ENCODE data around the gene ANKS6. TPM values are rescaled to one million over a fixed set of nuclear protein-coding genes. Genes with fewer than 3 reads are reported as not detected.
A peak's percentile ranks its signal among the peaks of the same experiment; 100 is the strongest.

Gene ANKS6
- total RNA-seq, 1 donor: 12.1 TPM

DNA sequence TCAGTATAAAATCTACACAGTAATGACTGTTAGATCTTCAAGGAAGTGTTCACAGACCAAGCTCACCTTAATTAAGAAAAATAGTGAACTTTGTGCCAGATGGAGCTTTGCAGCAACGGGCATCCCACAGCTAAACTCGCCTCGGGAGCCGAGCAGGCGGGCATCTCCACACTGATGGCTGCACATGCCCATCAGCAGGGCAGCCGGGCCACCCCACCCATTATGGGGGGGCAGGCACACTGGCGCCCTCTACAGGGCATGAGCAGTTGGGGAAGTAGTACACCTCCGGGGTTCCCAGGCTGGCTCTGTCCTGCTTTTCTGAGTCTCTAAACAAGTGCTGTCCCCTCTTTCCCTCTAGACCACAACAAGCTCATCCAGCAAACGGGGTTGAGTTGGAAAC, 21.6 kb downstream of the ANKS6 start:
- peak in 2 of 3 donors; percentile 39 to 47 for DNase-seq (ENCODE audit: low read depth in 2 of 3, low spot score in 2 of 3)

DNA sequence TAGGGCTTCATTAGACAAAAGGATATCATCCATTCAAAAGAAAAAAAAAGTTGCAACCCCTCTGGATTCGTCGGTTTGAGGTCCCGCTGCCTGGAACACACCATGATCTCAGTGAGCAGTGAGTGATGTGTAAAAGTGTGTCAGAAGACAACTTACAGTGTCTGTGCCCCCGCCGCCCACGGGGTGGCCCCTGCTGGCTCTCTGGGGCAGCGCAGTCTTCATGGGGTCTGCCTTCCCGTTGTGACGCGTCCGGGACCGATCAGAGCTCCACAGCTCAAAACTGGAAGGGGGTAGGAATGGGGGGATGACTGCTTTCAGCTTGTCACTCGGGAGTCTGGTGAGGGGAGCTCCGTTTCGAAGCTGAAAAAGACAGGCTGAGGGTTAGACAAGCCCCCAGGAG, 22.6 kb downstream of the ANKS6 start:
- no peak for DNase-seq (ENCODE audit: low read depth in 2 of 3, low spot score in 2 of 3)

DNA sequence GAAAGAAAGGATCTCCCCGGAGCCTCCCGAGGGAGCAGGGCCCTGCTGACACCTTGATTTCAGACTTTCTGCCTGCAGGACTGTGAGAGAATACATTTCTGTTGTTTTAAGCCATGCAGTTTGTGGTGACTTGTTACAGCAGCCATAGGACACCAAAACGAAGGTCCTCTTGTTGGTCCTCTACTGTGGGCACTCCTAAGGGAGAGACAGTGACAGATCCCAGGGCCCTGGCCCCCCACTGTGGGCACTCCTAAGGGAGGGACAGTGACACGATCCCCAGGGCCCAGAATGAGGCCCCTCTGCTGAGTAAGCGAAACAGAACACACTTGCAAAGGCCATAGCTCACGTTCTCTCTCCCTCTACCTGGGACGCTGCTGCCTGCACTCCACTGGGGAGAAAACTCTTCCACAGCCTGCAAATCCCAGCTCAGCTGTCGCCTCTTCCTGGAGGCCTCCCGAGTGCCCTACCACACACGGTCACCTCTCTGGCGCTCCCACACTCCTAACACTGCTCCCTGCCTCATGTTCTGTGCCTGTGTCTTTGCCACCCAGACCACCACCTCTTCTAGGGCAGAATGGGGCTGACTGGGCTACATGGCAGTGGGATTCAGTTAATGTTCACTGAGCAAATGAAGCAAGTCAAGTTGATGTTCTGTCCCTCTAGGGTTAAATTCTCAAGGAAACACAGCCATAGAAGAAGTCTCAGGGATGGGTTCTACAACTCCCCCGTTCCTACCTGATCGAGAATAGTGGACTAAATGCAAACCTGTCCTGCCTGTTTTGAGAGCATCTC, 23.8 kb downstream of the ANKS6 start:
- DNase-seq (ENCODE audit: low read depth in 2 of 3, low spot score in 2 of 3): no peak

DNA sequence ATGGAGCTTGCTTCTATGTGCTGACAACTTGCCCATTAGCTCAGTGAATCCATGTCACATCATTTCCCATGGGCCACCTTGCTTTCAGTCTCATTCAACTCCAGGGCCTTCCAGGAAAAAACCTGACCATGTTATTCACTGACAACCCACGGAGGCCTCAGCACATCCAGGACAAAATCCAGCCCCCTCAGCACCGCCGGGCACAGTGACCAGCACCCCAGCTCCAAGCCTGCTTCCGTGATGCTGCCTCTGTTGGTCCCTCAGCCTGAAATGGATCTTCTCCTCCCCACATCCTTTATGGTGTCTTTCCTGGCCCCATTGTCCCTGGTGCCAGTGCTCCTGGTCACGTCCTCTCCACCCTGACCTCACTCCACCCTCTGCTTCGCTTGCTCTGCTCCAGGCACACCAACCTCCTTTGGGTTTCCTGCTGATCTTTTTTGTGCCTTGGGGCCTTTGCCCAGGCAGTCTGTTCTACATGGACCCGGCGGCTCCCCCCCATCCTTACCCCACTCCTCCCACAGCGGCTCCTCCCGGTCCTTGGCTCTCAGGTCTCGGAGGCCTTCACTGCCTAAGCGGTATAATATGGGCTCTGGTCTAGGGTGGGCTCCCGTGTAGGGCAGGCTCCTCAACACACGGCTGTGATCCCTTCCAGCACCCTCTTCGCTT, 25.0 kb downstream of the ANKS6 start:
- DNase-seq (ENCODE audit: low read depth in 2 of 3, low spot score in 2 of 3): no peak

DNA sequence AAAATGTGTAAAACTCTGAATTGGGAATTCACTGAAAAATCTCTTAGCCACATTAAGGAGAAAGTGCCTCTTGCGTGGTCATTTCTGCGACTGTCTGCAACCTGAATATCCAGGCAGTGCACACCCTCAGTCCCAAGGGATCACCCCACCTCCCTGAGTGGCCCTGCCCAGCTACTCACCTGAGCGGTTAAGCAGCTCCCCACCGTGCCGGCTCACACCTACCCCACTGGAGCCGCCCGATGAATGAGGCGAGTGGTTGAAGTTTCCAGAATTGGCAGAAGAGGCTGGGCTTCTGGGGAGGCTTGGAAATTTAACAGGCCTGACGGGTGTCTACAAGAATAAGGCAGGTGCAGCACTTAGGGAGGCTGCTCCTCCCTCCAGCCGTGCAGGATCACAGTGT, 25.6 kb downstream of the ANKS6 start:
- DNase-seq (ENCODE audit: low read depth in 2 of 3, low spot score in 2 of 3): no peak

DNA sequence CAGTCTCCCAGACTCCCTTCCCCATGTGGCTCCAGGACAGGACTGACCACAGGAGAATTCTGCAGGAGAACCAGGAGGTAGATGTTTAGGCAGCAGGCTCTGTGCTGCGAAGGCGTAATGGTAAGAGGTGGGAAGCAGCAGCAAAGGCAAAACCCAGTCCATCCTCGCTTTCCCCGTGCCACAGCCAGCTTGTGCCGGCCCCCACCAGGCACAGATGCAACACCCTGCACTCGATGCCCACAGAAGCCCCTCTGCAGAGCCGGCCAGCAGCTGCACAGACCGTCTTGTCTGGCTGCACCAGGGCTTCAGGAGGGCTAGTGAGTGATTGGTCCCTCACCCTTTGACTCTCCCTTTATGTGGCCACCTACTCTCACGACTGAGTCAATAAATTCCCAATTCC, 28.0 kb downstream of the ANKS6 start:
- DNase-seq (ENCODE audit: low read depth in 2 of 3, low spot score in 2 of 3): no peak

DNA sequence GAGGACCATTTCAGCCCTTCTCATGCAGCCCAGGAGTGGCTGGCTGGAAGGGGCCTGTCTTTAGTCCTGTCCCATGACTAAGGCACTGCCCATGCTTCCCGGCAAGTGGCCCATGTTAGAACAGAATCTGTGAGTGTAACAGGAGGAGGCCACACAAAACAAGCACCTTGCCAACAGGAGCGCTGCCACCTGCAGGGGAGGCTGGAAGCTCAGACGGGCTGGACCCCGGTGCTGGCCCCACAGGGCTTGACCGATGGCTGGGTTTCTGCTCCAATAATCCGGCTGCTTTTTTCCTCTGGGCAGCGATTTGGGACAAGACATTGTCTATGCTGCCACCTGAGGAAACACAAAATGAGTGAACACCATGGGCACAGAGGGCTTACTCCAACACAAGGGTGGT, 28.4 kb downstream of the ANKS6 start:
- DNase-seq (ENCODE audit: low read depth in 2 of 3, low spot score in 2 of 3): no peak

DNA sequence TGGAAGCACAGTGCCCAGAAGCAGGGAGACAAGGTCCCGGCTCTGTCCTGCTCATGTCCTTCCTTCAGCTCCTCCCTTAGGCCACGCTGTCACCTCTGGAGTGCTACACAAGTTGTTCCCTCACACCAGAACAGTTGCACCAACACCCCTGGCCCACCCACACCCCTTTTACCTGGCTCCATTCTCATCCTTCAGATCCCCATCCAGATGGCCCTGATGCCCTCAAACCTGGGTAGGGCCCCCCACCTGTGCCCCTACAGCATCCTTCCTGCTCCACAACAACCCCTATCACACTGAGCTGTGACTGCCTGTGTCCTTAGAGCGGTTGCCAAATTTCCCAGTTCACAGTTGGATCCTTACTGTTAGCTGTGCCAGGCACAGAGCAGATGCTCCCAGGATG, 29.2 kb downstream of the ANKS6 start:
- no peak for DNase-seq (ENCODE audit: low read depth in 2 of 3, low spot score in 2 of 3)

DNA sequence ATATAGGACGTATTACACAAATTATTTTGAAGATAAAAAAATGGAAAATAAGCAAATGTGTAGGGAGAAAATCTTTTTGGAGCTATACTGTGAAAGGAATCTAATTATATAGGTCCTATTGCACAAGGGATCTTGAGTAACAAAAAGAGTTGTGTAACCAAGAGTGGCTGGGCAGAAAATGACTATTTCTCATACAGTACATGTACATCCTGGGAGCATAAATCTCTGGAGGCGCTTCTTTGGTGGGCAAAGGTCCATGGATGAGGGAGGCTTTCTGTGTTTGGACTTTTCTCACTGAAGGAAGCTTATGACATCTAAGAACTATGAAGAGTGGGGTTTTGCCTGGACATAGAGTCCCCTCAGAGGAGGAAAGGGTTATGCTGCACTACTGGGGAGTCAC, 29.8 kb downstream of the ANKS6 start:
- no peak for DNase-seq (ENCODE audit: low read depth in 2 of 3, low spot score in 2 of 3)

DNA sequence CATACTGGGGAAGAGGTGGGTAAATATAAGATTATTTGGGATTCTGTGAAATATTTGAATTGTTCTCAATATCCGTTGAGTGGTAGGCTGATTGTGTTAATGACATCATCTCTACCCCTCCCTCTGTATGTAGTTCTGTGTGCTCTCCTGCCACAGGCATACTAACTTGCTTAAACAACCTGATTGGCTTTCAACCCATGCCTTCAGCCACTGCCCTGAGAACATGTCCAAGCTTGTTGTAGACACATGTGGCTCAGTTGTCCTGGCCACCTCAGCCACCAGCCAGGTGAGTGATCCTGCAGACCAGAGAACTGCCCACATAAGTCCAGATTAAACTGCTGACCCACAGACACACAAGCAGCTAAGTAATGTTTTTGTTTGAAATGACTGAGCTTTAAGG, 31.1 kb downstream of the ANKS6 start:
- DNase-seq (ENCODE audit: low read depth in 2 of 3, low spot score in 2 of 3): no peak

DNA sequence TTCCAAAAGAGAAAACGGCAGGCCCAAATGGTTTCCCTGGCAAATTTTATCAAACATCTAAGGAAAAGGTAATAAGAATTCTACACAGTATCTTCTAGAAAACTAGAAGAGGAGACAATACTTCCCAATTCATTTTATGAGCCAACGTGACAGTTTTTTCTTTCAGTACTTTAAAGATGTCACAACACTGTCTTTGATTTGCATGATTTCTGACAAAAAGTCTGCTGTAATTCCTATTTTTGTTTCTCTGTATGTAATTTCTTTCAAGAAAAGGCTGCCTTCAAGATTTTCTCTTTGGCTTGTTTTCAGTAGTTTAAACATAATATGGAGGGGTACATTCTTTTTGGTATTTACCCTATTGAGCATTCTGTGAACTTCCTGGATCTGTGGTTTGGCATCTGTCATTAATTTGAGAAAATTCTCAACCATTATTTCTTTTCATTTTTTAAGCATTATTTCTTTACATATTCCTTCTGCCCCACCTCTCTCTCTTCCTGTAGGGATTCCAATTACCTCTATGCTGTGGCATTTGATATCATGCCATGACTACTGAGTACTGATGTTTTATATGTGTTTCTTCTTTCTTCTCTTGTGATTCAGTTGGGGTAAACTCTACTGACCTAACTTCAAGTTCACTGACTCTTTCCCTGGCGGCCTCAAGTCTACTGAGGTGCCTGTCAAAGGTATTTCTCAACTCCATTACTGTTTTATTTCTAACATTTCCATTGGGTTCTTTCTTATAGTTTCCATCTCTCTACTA, 32.2 kb downstream of the ANKS6 start:
- DNase-seq (ENCODE audit: low read depth in 2 of 3, low spot score in 2 of 3): no peak

DNA sequence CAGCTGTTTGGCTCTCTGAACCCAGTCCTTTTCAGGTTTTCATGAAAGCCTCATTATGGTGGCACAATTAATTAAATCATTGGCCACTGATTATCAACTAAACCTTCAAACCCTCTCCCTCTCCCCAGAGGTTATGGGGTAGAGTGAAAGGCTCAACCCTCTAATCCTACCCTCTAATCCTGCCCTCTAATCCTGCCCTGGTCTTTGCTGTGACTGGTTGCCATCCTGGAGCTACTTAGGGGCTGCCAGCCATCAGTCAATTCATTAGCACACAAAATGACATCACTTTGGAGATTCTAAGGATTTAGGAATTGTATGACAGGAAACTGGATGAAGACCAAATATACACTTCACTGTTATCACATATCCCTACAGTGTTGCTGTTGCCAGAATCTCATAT, 36.1 kb downstream of the ANKS6 start:
- DNase-seq (ENCODE audit: low read depth in 2 of 3, low spot score in 2 of 3): no peak

DNA sequence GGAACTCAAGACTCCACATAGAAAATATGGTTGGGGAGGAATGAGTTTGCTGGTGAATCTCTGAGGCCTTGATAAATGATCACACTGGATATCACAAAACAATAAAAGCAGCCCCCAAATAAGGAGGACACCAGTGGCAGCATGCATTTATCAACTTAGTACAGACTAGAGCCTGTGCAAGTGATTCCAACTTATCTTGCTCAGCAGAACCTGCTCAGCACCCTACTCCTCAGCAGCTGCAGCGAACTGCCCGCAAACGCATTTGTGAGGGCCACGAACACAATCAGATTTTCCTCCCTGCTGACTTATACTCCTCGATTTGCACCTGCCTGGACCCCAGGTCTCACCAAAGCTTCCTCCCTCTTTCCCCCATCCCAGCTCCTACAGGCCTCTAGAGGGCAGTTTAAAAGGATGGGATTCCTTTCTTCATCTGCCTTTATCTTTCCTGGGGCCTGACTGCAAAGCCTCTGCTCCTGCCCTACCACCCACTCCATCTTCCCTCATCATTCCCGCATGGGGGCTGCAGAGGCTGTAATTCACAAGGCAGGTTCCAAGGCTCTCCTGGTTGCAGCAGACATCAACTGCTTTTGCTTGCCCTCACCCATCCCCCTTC, 41.2 kb downstream of the ANKS6 start:
- DNase-seq (ENCODE audit: low read depth in 2 of 3, low spot score in 2 of 3): no peak

DNA sequence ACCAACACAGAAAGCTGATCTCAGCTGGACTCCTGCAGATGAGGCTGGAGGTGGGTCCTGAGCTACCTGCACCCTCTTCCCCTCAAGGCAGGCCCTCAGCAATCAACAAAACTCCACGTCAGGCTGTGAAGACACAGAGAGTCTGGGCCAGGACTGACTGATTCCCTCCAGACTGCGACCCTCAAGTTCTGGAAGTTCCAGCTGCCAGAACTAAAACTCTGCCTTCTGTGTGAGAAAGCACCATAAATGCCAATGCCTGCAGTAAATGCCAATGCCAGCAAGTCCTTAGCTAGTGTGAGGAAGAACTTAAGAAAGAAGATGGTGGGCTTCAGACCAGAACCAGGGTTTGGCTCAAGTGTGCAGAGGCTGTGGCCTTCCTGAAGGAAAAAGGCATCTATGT, 45.1 kb downstream of the ANKS6 start:
- DNase-seq (ENCODE audit: low read depth in 2 of 3, low spot score in 2 of 3): no peak

DNA sequence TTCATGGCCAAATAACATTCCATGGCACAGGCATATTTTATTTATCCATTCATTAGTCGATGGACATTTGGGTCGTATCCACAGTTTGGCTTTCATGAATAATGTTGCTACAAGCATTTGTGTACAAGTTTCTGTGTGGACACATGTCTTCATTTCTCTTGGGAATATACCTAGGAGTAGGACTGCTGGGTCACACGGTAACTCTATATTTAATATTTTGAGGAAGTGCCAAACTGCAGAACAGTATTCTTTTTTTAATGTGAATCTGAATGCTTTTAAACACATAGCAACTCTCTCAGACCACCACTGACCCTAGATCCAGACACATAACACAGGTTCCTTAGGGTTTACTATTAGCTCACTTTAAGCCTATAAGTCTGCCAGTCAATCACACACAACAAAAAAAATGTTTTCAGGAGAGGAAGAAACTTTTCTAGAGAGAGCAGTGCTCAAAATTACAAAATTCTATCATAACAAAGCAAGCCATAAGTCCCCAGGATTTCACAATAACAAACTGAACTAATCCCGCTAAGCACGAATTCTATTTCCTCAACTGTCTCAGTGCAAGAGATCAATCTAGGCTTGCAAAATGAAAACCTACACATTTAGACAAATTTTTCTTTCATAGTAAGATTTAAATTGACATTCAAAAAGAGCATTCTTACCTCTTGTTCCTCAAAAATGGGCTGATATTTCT, 45.8 kb downstream of the ANKS6 start:
- no peak for DNase-seq (ENCODE audit: low read depth in 2 of 3, low spot score in 2 of 3)

DNA sequence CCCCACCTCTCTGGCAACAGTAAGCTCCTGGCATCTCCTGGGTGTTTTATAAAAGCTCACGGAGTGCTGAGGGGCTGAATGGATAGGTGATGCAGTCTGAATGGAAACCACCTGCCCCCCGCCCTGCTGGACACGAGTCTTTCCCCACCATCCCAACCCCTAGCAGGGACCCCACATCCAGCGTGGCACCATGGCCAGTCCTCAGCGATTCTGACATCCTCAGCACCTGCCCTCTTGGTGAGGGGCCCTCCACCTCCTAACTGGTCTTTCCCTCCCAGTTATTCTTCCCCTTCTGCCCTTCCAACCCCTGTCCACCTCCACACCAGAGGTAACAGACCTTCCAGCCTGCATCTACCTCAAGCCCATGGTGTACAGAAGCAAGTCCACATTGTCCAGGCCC, 48.9 kb downstream of the ANKS6 start:
- DNase-seq (ENCODE audit: low read depth in 2 of 3, low spot score in 2 of 3): no peak

DNA sequence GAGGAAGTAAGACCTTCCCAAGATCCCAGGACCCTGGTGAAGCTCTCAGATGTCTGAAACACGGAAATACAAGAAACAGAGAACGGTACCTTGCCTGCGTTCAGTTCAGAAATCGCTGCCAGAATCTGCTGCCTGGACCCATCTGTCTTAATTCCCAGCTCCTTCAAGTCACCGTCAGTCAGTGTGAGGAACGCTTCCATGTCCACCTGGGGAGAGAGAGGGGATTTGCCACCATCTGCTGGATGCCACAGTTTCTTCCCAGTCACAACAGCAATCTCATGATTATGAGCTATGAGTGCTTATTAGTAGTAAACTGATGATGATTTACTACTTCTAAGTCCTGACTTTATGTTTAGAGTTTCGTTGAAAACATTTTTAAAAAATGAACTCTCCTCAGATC, 50.9 kb downstream of the ANKS6 start:
- DNase-seq (ENCODE audit: low read depth in 2 of 3, low spot score in 2 of 3): no peak

DNA sequence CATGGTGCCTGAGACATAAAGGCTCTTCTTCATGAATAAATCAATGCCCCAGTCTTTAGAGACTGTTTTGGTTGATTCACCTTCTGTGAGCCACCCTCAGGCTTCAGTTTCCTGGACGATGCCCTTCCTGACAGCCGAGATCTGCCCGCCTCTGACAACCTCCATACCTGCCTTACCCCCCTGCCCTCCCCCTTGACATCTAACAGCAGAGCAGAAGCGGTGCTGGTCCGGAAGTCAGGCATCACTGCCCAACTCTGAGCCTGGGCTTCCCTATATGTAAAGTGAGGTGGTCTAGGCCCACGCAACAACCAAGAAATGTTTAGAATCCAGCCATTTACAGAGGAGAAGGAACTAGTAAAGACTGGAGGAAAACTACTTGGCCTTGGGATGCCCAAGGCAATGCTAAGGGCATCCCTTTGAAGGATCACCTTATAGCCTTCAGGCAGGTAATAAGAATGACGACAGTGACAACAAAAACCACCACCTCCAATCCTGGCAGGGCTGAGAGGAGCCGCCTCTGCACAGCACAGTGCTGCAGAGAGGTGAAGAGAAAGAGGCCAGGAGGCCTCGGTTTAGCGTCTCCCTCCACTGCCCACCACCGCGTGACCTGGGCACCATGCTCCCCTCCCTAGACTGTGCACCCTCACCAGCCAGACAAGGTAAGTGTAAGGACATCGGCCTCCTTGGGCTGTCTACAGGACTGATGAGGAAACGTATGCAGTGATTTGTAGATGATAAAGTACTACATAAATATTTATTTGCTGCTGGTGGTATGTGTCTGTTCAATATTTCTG, 52.3 kb downstream of the ANKS6 start:
- no peak for DNase-seq (ENCODE audit: low read depth in 2 of 3, low spot score in 2 of 3)

DNA sequence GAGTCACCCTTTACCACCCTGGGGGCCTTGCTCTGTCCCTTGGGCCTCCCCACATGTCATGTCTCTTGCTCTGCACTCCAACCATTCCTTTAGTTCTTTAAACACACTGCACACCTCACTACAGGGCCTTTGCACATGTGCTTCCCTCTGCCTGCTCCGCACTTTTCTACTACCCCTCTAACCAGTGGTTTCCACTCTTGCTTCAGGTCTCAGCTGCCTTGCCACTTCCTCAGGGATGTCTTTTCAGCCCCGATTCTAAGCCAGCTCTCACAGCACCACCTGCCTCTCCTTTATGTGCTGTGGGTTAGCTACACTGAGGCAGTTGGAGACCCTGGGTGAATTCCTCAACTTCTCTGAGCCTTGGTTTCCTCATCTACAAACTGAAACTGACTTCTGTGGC, 53.0 kb downstream of the ANKS6 start:
- no peak for DNase-seq (ENCODE audit: low read depth in 2 of 3, low spot score in 2 of 3)
